Gastroesophageal sphincter (tissue), 3 donors: Measurements from ENCODE around the gene GK.
"Not testable (repeated sequence)": the region's sequence is repeated elsewhere in the genome, so short reads cannot be mapped to it uniquely, and the experiment has no call there.

ENCODE experiments used
- CTCF ChIP-seq, 4 experiments: fragments of 200-600 bp in 2 of 4; fragments of 450-650 bp in 2 of 4; sonication (generic) in 1 of 4; IDR thresholded peaks; one replicate each; pipeline ENCODE4 v1.5.1; 2017 to 2019; ENCODE audit warnings: antibody characterized with exemption in 4 of 4, mild to moderate bottlenecking in 2 of 4, moderate library complexity in 2 of 4
- EP300 ChIP-seq: sonication (generic); formaldehyde crosslinking; IDR thresholded peaks from one replicate; pipeline ENCODE4 v1.6.1; 2017; ENCODE audit warnings: antibody characterized with exemption, mild to moderate bottlenecking

- TF ChIP-seq CTCF (IDR thresholded peaks at IDR 0.05); EP300: not testable (repeated sequence)
Measured at GRCh38 chrX:30639702-30640101, 13.5 kb upstream of the GK start.
